Stimulated activated CD4-positive, alpha-beta T cell treated with anti-CD3 and anti-CD28 coated beads, Interleukin-2, amount 100 ng/mL, for 4 hours (primary cell): Measurements from ENCODE around the gene SDF4.
"Not testable (repeated sequence)": the region's sequence is repeated elsewhere in the genome, so short reads cannot be mapped to it uniquely, and the experiment has no call there.

Experiments
- DNase-seq: peaks from one replicate; pipeline ENCODE4 v3.0.0-alpha.2; 2020; ENCODE audit warnings: low read depth

SDF4 gene

GRCh38 chr1:1177452-1178206 lies 54.2 kb downstream of the SDF4 start:
- DNase-seq = no peak

GRCh38 chr1:1176931-1177330 lies 54.9 kb downstream of the SDF4 start:
- DNase-seq = no peak

GRCh38 chr1:1176063-1176761 lies 55.6 kb downstream of the SDF4 start:
- DNase-seq = not testable (repeated sequence)

- DNase-seq = no peak
Measured at GRCh38 chr1:1175221-1176062, 56.4 kb downstream of the SDF4 start.

GRCh38 chr1:1173793-1174415 lies 57.9 kb downstream of the SDF4 start, which contains the start of gene TTLL10:
TSS of gene TTLL10 (plus strand) at chr1:1173880. CDS start at chr1:1179216, 5,336 bp downstream.
- peak; percentile 22 for DNase-seq

DNA sequence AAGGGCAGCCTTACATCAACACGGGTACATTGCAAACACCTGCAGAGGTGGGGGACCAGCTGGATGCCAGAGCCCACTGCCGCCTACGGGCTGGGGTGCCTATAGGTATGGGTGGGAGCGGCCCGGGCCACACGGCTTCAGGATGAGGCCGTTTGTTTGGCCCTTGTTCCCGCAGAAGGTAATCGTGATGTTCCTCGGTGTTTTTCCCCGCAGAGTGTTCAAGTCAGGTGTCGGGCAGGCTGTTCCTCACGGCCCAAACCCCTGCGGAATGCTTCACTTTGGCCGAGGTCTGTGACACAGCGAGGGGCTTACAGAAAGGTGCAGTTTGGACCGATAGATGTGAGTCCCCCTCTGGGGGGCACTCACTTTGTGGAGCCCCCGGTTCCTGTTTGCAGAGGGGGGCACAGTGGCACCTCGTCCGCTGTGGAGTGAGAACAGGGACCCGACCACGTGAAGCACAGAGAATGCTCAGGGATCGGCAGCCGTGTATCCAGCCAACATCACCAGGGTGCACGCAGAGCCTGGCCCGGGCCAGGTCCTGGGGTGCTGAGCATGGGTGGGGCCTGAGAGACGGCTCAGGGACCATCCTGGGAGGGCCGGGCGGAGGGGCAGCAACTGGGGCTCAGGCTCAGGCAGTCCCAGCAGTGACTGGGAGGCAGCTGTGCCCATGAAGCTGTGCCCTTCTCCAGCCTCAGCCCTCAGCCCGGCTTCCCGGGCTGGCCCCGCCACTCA lies 58.6 kb downstream of the SDF4 start:
- no peak for DNase-seq

DNA sequence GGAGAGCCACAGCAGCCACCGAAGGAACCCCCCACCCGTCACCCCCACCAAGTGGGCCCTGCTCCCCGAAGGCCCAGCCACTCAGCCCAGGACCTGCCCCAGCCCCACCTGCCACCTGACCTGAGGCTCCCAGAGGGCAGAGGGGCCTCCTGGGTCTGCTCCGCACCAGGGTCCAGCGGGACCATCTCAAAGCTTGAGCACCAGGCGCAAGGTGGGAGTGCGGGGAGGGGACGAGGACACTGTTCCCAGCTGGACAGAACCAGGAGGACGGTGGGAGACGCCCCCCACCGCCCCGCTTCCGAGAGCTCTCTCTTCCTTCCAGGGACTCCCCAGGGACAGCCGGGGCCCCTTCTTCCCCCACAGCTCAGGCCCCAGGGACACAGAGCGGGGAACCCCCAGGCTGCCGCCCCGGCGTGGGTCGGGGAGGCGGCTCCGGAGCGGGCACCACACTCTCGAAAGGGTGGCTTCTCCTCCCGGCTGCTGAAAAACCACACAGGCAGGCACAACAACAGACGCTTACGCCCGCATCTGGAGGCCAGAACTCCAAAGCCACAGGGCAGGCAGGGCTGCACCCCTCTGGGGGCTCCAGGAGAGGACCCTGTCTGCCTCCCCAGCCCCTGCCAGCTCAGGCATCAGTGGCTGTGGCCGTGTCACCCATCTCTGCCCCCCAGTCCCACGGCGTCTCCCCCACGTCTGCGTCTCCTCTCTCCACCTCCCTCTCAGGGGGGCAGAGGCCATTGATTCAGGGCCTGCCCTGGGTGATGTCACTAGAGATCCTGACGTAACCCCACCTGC lies 60.1 kb downstream of the SDF4 start:
- no peak for DNase-seq

GRCh38 chr1:1171161-1171545 lies 60.6 kb downstream of the SDF4 start:
- DNase-seq = no peak

GRCh38 chr1:1170215-1171091 lies 61.3 kb downstream of the SDF4 start:
- DNase-seq = no peak

DNA sequence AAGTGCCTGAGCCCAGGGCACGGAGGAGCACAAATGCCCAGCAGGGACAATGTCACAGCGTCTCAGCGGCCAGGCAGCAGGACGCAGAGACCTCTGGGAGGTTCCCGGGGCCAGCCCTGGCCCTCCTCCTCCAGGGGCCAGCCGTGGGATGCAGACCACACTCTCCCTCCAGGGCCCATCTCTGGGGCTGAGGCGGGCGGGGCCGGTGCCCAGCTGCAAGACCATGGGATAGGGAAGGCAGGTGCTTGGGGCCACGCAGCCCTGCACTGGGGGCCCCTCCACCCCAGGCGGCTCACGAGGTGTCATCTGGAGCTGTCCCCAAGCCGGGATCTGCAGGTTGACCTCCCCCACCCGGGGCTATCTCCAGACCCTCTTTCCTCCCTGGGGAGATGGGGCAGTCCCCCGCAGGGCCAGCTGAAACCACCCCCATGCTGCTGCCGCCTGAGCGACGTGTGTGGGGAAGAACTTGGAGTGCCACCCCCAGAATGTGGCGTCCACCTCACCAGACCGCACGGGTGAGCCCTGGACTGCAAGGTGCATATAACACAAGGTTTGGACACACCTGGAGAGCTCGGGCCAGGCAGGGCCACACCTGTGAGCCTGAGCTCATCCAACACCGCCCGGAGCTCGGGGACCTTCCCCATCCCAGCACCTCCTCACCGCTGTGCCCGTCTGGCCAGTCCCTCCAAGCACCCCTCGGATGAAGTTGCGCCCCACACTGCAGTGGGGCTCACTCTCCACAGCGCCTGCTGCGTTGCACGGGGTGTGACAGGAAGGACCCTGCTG lies 62.2 kb downstream of the SDF4 start:
- DNase-seq = no peak

GRCh38 chr1:1168451-1169411 lies 63.1 kb downstream of the SDF4 start:
- no peak for DNase-seq

- DNase-seq = no peak
Measured at GRCh38 chr1:1167841-1168450, 63.9 kb downstream of the SDF4 start.

GRCh38 chr1:1167398-1167821 lies 64.4 kb downstream of the SDF4 start:
- DNase-seq = no peak
